Cardiac muscle cell (in vitro differentiated cells and primary cell): ENCODE data around the gene MPLKIP. TPM values are rescaled to one million over a fixed set of nuclear protein-coding genes. Genes with fewer than 3 reads are reported as not detected.
"Not testable (repeated sequence)": the region's sequence is repeated elsewhere in the genome, so short reads cannot be mapped to it uniquely, and the experiment has no call there.

Experiments used
- DNase-seq, 2 donors: peaks; one replicate each; pipeline versions ENCODE4 v3.0.0 to v3.0.0-alpha.2; 2010 to 2017; ENCODE audit warnings: low read depth in 1 of 2, low spot score in 1 of 2
- H3K27ac ChIP-seq: fragments of 200-600 bp; sonication (generic); 2 replicates; pipeline ENCODE4 v1.5.1; 2016
- H3K27me3 ChIP-seq: fragments of 200-600 bp; sonication (generic); 2 replicates; pipeline ENCODE4 v1.6.0; 2016; ENCODE audit warnings: control low read depth
- H3K36me3 ChIP-seq: fragments of 200-600 bp; sonication (generic); 2 replicates; pipeline ENCODE4 v1.5.1; 2016; ENCODE audit warnings: control low read depth
- H3K4me1 ChIP-seq: fragments of 200-600 bp; sonication (generic); 2 replicates; pipeline ENCODE4 v1.8.1; 2017; ENCODE audit warnings: low read depth, mild to moderate bottlenecking, mixed run types
- H3K4me3 ChIP-seq: fragments of 200-600 bp; sonication (generic); 2 replicates; pipeline ENCODE4 v1.5.1; 2016; ENCODE audit warnings: mild to moderate bottlenecking
- H3K9me3 ChIP-seq: fragments of 200-600 bp; sonication (generic); 2 replicates; pipeline ENCODE4 v1.5.1; 2017; ENCODE audit warnings: low read depth, mild to moderate bottlenecking, control low read depth
- CTCF ChIP-seq: IDR thresholded peaks from 2 replicates; pipeline ENCODE4 v1.5.1; 2012; ENCODE audit warnings: low read depth, mild to moderate bottlenecking, low read length
- polyA plus RNA-seq: library from polyadenylated mRNA; unstranded; fragments of >200 nt; fragmentation: Nextera tagmentation; extraction: Ambion mirVana; gene quantifications from 2 replicates; pipeline ENCODE4 v1.2.1, GENCODE V29; 2016
- total RNA-seq: library from RNA; depleted of rRNA; stranded (reverse); fragments of >200 nt; gene quantifications from 2 replicates; pipeline ENCODE4 v1.2.3, GENCODE V29; 2016

Gene MPLKIP
- total and polyA plus RNA-seq, 2 experiments from 2014 or later: 79.5 to 79.9 TPM

- DNase-seq: no peak
- H3K27me3 ChIP-seq: no peaks in the 10 kb centered on the region
- TF ChIP-seq CTCF: no peak
- H3K9me3 ChIP-seq: no peaks in the 10 kb centered on the region
- H3K4me1 ChIP-seq: peaks cover 2% of the 10 kb centered on the region
- no peak overlapping the region for H3K4me3 ChIP-seq
- no peaks in the 10 kb centered on the region for H3K36me3 ChIP-seq
- H3K27ac ChIP-seq: no peak overlapping the region
Observed at GRCh38 chr7:40167291-40167690, 32.9 kb upstream of the MPLKIP start.

DNA sequence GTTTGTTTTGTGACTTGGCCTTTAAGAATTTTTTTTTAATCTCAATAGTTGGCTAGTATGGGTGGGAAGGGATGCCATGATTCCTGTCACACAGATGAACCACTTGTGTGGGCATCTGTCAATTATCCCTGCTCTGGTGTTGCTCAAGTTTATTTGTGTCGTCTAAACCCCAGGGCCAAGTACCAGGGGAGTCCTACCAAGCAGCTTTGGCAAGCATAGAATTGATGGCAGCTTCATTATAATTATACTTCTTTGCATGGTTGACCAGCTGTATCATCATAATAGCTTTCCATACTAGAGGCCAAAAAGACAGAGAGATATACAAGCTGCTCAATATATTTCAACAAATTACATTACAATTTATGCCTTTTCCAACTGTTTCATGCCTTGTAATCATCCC lies 30.8 kb upstream of the MPLKIP start:
- H3K27ac ChIP-seq: no peak overlapping the region
- no peaks in the 10 kb centered on the region for H3K27me3 ChIP-seq
- DNase-seq: no peak
- no peak overlapping the region for H3K4me3 ChIP-seq
- no peaks in the 10 kb centered on the region for H3K36me3 ChIP-seq
- H3K4me1 ChIP-seq: peaks cover 2% of the 10 kb centered on the region
- TF ChIP-seq CTCF: no peak
- no peaks in the 10 kb centered on the region for H3K9me3 ChIP-seq

- H3K27me3 ChIP-seq: no peaks in the 10 kb centered on the region
- no peak for TF ChIP-seq CTCF
- H3K27ac ChIP-seq: no peak overlapping the region
- H3K9me3 ChIP-seq: no peaks in the 10 kb centered on the region
- no peaks in the 10 kb centered on the region for H3K36me3 ChIP-seq
- DNase-seq: no peak
- H3K4me3 ChIP-seq: no peak overlapping the region
- H3K4me1 ChIP-seq: no peaks in the 10 kb centered on the region
Observed at GRCh38 chr7:40162516-40162915, 28.1 kb upstream of the MPLKIP start.

GRCh38 chr7:40156988-40157387 lies 22.6 kb upstream of the MPLKIP start:
- H3K4me3 ChIP-seq: no peak overlapping the region
- H3K36me3 ChIP-seq: no peaks in the 10 kb centered on the region
- H3K4me1 ChIP-seq: no peaks in the 10 kb centered on the region
- H3K27me3 ChIP-seq: no peaks in the 10 kb centered on the region
- no peaks in the 10 kb centered on the region for H3K9me3 ChIP-seq
- no peak for DNase-seq
- TF ChIP-seq CTCF: no peak
- no peak overlapping the region for H3K27ac ChIP-seq

- no peaks in the 10 kb centered on the region for H3K36me3 ChIP-seq
- H3K27ac ChIP-seq: no peak overlapping the region
- TF ChIP-seq CTCF: no peak
- DNase-seq: no peak
- no peaks in the 10 kb centered on the region for H3K27me3 ChIP-seq
- no peaks in the 10 kb centered on the region for H3K9me3 ChIP-seq
- no peak overlapping the region for H3K4me3 ChIP-seq
- no peaks in the 10 kb centered on the region for H3K4me1 ChIP-seq
Observed at GRCh38 chr7:40151504-40151903, 17.1 kb upstream of the MPLKIP start.

DNA sequence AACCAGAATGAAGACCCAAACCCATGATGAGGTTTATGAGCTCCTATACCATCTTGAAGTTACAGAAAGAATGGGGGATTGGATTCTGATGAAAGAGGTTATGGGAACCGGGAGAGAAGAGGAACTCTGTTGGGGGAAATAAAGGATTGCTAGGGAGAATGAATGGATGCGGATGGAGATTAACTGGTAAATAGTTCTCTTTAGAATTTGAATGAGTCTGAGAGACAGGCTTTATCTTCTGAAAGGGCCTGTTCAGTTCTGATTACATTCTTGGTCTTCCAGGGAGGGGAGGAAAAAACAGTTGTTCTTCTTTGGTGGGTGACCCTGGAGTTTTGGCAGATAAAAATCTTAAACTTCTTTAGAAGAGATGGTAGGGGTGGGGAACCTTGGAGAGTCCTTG lies 14.2 kb upstream of the MPLKIP start:
- no peak for DNase-seq
- H3K4me3 ChIP-seq: no peak overlapping the region
- H3K27ac ChIP-seq: no peak overlapping the region

DNA sequence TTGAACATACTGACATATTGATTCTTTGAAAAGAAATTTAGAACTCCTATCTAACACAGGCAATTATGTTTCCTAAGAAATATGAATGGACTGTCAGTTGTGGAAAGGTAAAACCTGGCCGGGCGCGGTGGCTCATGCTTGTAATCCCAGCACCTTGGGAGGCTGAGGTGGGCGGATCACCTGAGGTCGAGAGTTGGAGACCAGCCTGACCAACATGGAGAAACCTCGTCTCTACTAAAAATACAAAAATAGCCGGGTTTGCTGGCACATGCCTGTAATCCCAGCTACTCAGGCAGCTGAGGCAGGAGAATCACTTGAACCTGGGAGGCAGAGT lies 13.8 kb upstream of the MPLKIP start:
- H3K27ac ChIP-seq, H3K36me3 ChIP-seq, H3K27me3 ChIP-seq, H3K9me3 ChIP-seq, DNase-seq, H3K4me1 ChIP-seq, H3K4me3 ChIP-seq: not testable (repeated sequence)

More for the DNA sequence above, 14.2 kb upstream of the MPLKIP start:
- no peaks in the 10 kb centered on the region for H3K27me3 ChIP-seq
- no peaks in the 10 kb centered on the region for H3K36me3 ChIP-seq
- TF ChIP-seq CTCF: no peak
- H3K4me1 ChIP-seq: no peaks in the 10 kb centered on the region
- no peaks in the 10 kb centered on the region for H3K9me3 ChIP-seq
